Adrenal gland (tissue), 12 donors: ENCODE measurements around the gene UNG. TPM values are rescaled to one million over a fixed set of nuclear protein-coding genes. Genes with fewer than 3 reads are reported as not detected.
A peak's percentile ranks its signal among the peaks of the same experiment; 100 is the strongest.
"Not testable (repeated sequence)": the region's sequence is repeated elsewhere in the genome, so short reads cannot be mapped to it uniquely, and the experiment has no call there.

Experiments used
- DNase-seq, 7 donors: peaks; one replicate each; pipeline ENCODE4 v3.0.0-alpha.2; 2019 to 2020
- H3K27ac ChIP-seq, 5 donors: fragments of 200-600 bp; sonication (generic) in 4 of 5; 1 replicate in 3 of 5; 2 replicates in 2 of 5; pipeline versions ENCODE4 v1.5.1 to v1.8.0; 2016 to 2020; ENCODE audit warnings: mild to moderate bottlenecking in 1 of 5
- H3K27me3 ChIP-seq: fragments of 200-600 bp; 2 replicates; pipeline ENCODE4 v1.8.0; 2021
- H3K36me3 ChIP-seq, 2 donors: fragments of 200-600 bp; replicated peaks in 1 of 2; 1 replicate in 1 of 2; 2 replicates in 1 of 2; pipeline versions ENCODE4 v1.5.1 to v1.8.0; 2018 to 2022
- H3K4me1 ChIP-seq, 2 donors: fragments of 200-600 bp; replicated peaks in 1 of 2; 1 replicate in 1 of 2; 2 replicates in 1 of 2; pipeline versions ENCODE4 v1.5.1 to v1.8.0; 2018 to 2021
- H3K4me3 ChIP-seq, 4 donors: fragments of 200-600 bp; sonication (generic) in 3 of 4; one replicate each; pipeline ENCODE4 v1.5.1; 2016 to 2018
- H3K9me3 ChIP-seq, 3 donors: fragments of 200-600 bp; sonication (generic) in 1 of 3; replicated peaks in 1 of 3; 1 replicate in 2 of 3; 2 replicates in 1 of 3; pipeline versions ENCODE4 v1.5.1 to v1.8.0; 2016 to 2021
- CTCF ChIP-seq, 6 experiments: fragments of 450-650 bp in 4 of 6; fragments of 200-600 bp in 2 of 6; sonication (generic) in 1 of 6; IDR thresholded peaks; 1 replicate in 5 of 6; 2 replicates in 1 of 6; pipeline versions ENCODE4 v1.5.1 to v1.8.0; 2016 to 2021; ENCODE audit warnings: antibody characterized with exemption in 6 of 6, mild to moderate bottlenecking in 2 of 6, moderate library complexity in 1 of 6
- POLR2A ChIP-seq, 2 donors: fragments of 450-650 bp; IDR thresholded peaks; one replicate each; pipeline ENCODE4 v1.6.1; 2017; ENCODE audit warnings: antibody characterized with exemption in 2 of 2, mild to moderate bottlenecking in 2 of 2, moderate library complexity in 1 of 2
- WGBS, 4 donors: extraction: QIAGEN DNeasy Blood & Tissue Kit in 2 of 4; methylation state at CpG; one replicate each; pipeline versions ENCODE4 v1.1.5 to v1.1.7; 2013 to 2017; 5-methylcytosine and 5-hydroxymethylcytosine counted together
- intact Hi-C, 2 donors: fragments of 100-400 bp; cut with DNase I; formaldehyde crosslinking; loops; one replicate each; pipeline versions ENCODE4 v1.14.1 to v1.15.0; 2022 to 2023
- polyA plus RNA-seq, 3 donors: library from polyadenylated mRNA; stranded (reverse); fragments of 200-250 nt in 2 of 3; fragments of 350-450 nt in 1 of 3; fragmentation: Illumina TruSeq in 1 of 3; extraction: RNeasy Lipid Tissue Mini Kit (QIAGEN cat#74804) in 1 of 3; gene quantifications; one replicate each; pipeline ENCODE4 v1.2.3, GENCODE V29; 2013 to 2014
- total RNA-seq, 9 donors: library from RNA; depleted of rRNA in 4 of 9; stranded (reverse); fragments of >200 nt in 4 of 9; fragments of 120-200 nt in 1 of 9; fragmentation: NEBNext Ultra II Directional in 1 of 9; extraction: Animal tissue kit (Norgen Biotek cat#: 25700) in 1 of 9; gene quantifications; one replicate each; pipeline versions ENCODE4 v1.1.0 to v1.2.4, GENCODE V29; 2013 to 2023
- donor health status: healthy with polysubstance abuse.
- donor health status: Bipolar disorder and iron deficiency.
- donor health status: DM: yes; HTN: yes; CAD: no.
- donor health status: DM: no; HTN: no; CAD: no.
- donor health status: DM: no; HTN: no; CAD: no.
- donor health status: DM: yes; HTN: yes; CAD: no.

UNG gene
- total and polyA plus RNA-seq, 12 donors: 52.5 to 135 (median 72.8) TPM

- Histone ChIP-seq H3K4me1 (peaks cover 27 to 47% of the 10 kb centered on the region in 2 donors), H3K27me3 (no peaks in the 10 kb centered on the region), H3K27ac (peak overlapping the region in 4 of 5 donors; percentile 46 to 72 (median 63)), H3K9me3 (no peaks in the 10 kb centered on the region), H3K36me3 (no peaks in the 10 kb centered on the region), H3K4me3 (no peak overlapping the region)
- TF ChIP-seq POLR2A (IDR thresholded peaks at IDR 0.05) (no peak), CTCF (IDR thresholded peaks at IDR 0.05) (no peak)
- WGBS, 4 donors: 58 to 73% (median 66%) methylated on average over 5 to 7 of the region's 7 CpGs; no CpG with 5 or more reads in 1 of the 4 donors
- intact Hi-C loops: no loop called here
- DNase-seq: peak in 3 of 7 donors; percentile 14 to 50 (median 41)
Observed at GRCh38 chr12:109139791-109140190, 42.4 kb downstream of the UNG start.

- no peaks in the 10 kb centered on the region for H3K27me3 ChIP-seq
- TF ChIP-seq POLR2A (IDR thresholded peaks at IDR 0.05): no peak
- TF ChIP-seq CTCF (IDR thresholded peaks at IDR 0.05): no peak
- peak; percentile 60 to 79 (median 70) for DNase-seq
- intact Hi-C loops: no loop called here
- H3K27ac ChIP-seq: peak overlapping the region in 4 of 5 donors; percentile 46 to 72 (median 63)
- 42 to 51% (median 46%) methylated on average over 4 of the region's 4 CpGs for WGBS, 4 donors
- H3K4me3 ChIP-seq: no peak overlapping the region
- no peaks in the 10 kb centered on the region for H3K36me3 ChIP-seq
- H3K9me3 ChIP-seq: no peaks in the 10 kb centered on the region
- H3K4me1 ChIP-seq: peaks cover 25 to 44% of the 10 kb centered on the region in 2 donors
Observed at GRCh38 chr12:109140560-109140959, 43.2 kb downstream of the UNG start.

GRCh38 chr12:109144224-109144623 lies 46.8 kb downstream of the UNG start:
- Histone ChIP-seq H3K27ac (no peak overlapping the region), H3K36me3 (no peaks in the 10 kb centered on the region)
- DNase-seq: peak in 2 of 7 donors; percentile 2 to 18

GRCh38 chr12:109147126-109147525 lies 49.7 kb downstream of the UNG start:
- H3K9me3 ChIP-seq, H3K36me3 ChIP-seq, intact Hi-C loops, H3K4me3 ChIP-seq, H3K27me3 ChIP-seq: not testable (repeated sequence)
- H3K27ac ChIP-seq: peak overlapping the region in 1 of 5 donors; percentile 87
- DNase-seq: peak in 2 of 7 donors; percentile 7 to 24
- peaks cover 11 to 37% of the 10 kb centered on the region in 2 donors for H3K4me1 ChIP-seq
- 83 to 100% (median 90%) methylated on average over 1 of the region's 1 CpG for WGBS, 4 donors

More at GRCh38 chr12:109144224-109144623, 46.8 kb downstream of the UNG start:
- Histone ChIP-seq H3K27me3 (no peaks in the 10 kb centered on the region), H3K4me3 (no peak overlapping the region), H3K4me1 (peaks cover 18 to 43% of the 10 kb centered on the region in 2 donors), H3K9me3 (no peaks in the 10 kb centered on the region)
- intact Hi-C loops: no loop called here
- 55 to 70% (median 61%) methylated on average over 4 of the region's 4 CpGs for WGBS, 4 donors
- TF ChIP-seq POLR2A (IDR thresholded peaks at IDR 0.05): no peak

- Histone ChIP-seq H3K9me3 (no peaks in the 10 kb centered on the region), H3K27me3 (no peaks in the 10 kb centered on the region), H3K36me3 (no peaks in the 10 kb centered on the region), H3K4me1 (peaks cover 5 to 29% of the 10 kb centered on the region in 2 donors), H3K27ac (peak overlapping the region in 3 of 5 donors; percentile 27 to 87 (median 35)), H3K4me3 (no peak overlapping the region)
- WGBS, 4 donors: 26 to 50% (median 42%) methylated on average over 2 of the region's 2 CpGs
- TF ChIP-seq POLR2A (IDR thresholded peaks at IDR 0.05): no peak
- no peak for TF ChIP-seq CTCF (IDR thresholded peaks at IDR 0.05)
- intact Hi-C loops: no loop called here
- peak in 5 of 7 donors; percentile 22 to 67 (median 37) for DNase-seq
Observed at GRCh38 chr12:109147954-109148353, 50.6 kb downstream of the UNG start.
